ENCODE measurements around the gene TIMMDC1.
"Not testable (repeated sequence)": the region's sequence is repeated elsewhere in the genome, so short reads cannot be mapped to it uniquely, and the experiment has no call there.

Gene TIMMDC1

DNA sequence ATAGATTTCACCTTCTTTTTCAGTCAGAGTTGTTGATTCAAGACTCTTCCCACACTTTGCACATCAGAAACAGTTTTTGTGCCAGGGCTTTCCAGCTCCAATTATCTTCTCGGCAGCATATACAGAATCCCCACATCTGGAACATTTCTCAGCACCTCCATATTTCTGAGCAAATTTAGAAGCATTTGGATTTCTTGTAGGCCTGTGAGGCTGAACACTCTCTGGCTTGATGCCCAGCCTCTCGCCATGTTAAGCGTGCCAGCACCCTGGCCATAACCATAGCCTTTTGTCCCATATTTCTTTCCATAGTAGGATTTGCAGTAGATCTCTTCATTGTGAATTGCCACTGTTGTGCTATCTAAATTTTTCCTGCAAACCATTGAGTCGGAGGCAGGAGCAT is 32.8 kb downstream of the TIMMDC1 start:
- no peaks in the 10 kb centered on the region for H3K4me1 Mint-ChIP-seq (ENCODE audit: low read depth)
- peaks cover 10% of the 10 kb centered on the region for H3K36me3 Mint-ChIP-seq
- no peaks in the 10 kb centered on the region for H3K27me3 Mint-ChIP-seq
- H3K4me3 Mint-ChIP-seq, result no peak overlapping the region
- no peak overlapping the region for H3K27ac Mint-ChIP-seq
- H3K9me3 Mint-ChIP-seq (ENCODE audit: low read depth), result no peaks in the 10 kb centered on the region

DNA sequence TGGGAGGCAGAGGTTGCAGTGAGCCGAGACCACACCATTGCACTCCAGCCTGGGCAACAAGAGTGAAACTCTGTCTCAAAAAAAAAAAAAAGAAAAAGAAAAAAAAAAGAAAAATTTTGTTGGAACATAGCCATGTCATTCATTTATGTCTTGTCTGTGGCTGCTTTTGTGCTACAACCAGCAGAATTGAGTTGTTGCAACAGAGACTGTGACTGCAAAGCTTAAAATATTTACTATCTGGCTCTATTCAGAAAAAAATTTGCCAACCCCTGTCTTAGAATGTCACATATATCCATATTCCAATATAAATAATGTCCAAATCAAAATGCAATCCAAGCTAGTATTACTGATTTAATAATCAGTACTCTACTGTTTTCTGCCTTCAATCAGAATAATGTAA is 35.9 kb downstream of the TIMMDC1 start:
- no peak overlapping the region for H3K27ac Mint-ChIP-seq

DNA sequence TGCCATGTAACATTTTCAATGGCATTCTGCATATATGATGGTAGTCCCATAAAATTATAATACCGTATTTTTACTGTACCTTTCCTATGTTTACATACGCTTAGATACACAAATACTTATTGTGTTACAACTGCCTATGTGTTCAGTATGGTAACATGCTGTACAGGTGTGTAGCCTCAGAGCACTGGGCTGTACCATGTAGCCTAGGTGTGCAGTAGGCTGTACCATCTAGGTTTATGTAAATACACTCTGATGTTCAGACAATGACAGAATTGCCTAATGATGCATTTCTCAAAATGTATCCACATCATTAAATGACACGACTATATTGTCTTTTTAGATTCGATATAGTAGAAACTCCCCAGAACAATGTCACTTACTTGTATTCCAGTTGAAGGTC is 38.4 kb downstream of the TIMMDC1 start:
- H3K9me3 Mint-ChIP-seq (ENCODE audit: low read depth), result no peaks in the 10 kb centered on the region
- no peak overlapping the region for H3K27ac Mint-ChIP-seq
- no peaks in the 10 kb centered on the region for H3K4me1 Mint-ChIP-seq (ENCODE audit: low read depth)
- H3K4me3 Mint-ChIP-seq, result no peak overlapping the region
- peaks cover 7% of the 10 kb centered on the region for H3K36me3 Mint-ChIP-seq
- no peaks in the 10 kb centered on the region for H3K27me3 Mint-ChIP-seq

More for the DNA sequence above, 35.9 kb downstream of the TIMMDC1 start:
- Mint-ChIP-seq H3K4me3 (no peak overlapping the region), H3K27me3 (no peaks in the 10 kb centered on the region), H3K4me1 (ENCODE audit: low read depth) (no peaks in the 10 kb centered on the region), H3K9me3 (ENCODE audit: low read depth) (no peaks in the 10 kb centered on the region), H3K36me3 (peaks cover 7% of the 10 kb centered on the region)

DNA sequence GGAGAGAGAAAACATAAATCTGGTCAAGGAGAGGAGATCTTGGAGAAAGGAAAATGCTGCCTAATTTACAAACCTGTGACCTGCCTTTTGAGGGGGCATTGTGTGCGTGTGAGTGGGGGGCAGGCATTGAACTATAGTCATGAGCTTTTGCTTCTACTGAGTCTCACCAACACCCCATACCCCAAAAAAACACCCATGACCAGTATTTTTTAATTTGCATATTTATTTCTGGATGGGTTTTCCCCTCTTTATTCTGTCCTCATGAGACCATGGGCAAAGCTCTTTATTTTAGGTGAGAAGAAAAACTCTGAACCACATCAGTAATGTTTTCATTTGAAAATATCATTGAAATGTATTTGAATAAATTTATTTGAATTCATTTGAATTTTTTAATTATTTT is 40.4 kb downstream of the TIMMDC1 start:
- no peaks in the 10 kb centered on the region for H3K9me3 Mint-ChIP-seq (ENCODE audit: low read depth)
- H3K4me1 Mint-ChIP-seq (ENCODE audit: low read depth), result no peaks in the 10 kb centered on the region
- H3K4me3 Mint-ChIP-seq, result no peak overlapping the region
- no peaks in the 10 kb centered on the region for H3K27me3 Mint-ChIP-seq
- H3K36me3 Mint-ChIP-seq, result no peaks in the 10 kb centered on the region
- no peak overlapping the region for H3K27ac Mint-ChIP-seq

DNA sequence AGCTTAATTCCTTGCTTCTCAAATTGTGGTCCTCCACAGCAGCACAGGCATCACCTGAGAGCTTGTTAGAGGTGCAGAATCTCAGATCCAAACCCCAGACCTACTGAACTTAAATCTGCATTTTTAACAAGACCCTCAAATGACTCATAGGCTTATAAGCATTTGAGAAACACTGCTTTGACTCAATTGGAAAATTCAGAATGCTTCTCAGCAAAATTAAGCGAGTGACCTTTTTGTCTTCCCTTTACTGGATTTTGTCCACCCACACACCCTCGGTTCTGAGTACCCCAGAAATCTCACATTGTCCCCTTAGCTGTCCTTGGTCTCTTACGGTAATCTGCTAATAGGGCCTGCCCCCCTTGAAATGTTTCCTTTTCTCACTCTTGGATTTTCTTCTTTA is 43.2 kb downstream of the TIMMDC1 start:
- no peak overlapping the region for H3K27ac Mint-ChIP-seq
- H3K36me3 Mint-ChIP-seq, result no peaks in the 10 kb centered on the region
- no peaks in the 10 kb centered on the region for H3K4me1 Mint-ChIP-seq (ENCODE audit: low read depth)
- no peaks in the 10 kb centered on the region for H3K9me3 Mint-ChIP-seq (ENCODE audit: low read depth)
- H3K4me3 Mint-ChIP-seq, result no peak overlapping the region
- H3K27me3 Mint-ChIP-seq, result no peaks in the 10 kb centered on the region

DNA sequence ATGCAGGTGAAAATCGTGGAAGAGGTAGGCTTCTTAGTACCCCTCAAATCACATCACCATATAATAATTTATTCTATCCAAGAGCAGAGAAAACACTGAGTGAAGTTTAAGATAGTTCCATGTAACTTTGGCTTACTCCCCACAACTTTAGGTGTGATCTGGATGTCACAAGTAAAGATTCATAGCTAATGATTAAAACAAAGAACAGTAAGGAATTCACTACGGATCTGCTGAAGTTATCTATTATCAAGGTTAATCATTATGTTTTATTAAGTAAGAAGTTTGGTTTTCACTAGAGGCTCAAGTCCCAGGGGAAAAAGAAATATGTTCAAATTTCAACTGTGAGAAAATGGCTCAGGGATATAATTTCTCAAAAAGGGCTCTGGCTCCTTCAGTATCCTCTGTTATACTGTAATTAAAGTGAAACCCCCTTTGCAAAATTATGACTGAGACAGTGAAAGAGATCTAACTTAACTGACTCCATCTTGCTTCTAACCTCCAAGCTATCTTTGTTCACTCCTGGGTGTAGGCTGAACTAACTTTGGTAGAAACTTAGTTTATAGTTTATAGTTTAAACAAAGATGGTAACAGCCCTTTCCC is 43.9 kb downstream of the TIMMDC1 start:
- Mint-ChIP-seq H3K4me1 (ENCODE audit: low read depth) (no peaks in the 10 kb centered on the region), H3K36me3 (no peaks in the 10 kb centered on the region), H3K4me3 (no peak overlapping the region), H3K27me3 (no peaks in the 10 kb centered on the region), H3K27ac (no peak overlapping the region), H3K9me3 (ENCODE audit: low read depth) (no peaks in the 10 kb centered on the region)

DNA sequence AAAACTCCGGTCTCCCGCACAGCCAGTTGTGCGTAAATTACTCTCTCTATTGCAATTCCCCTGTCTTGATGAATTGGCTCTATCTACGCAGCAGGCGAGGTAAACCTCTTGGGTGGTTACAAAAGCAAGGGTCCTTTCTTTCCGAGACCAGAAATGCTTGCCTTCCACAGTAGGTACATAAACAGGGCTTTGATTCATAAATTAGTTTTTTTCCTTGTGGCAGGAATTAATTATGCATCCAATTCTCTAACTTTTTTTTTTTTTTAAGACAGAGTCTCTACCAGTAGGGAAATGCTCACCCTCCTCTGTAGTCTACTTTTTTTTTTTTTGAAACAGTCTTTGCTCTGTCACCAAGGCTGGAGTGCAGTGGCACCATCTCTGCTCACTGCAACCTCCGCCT is 44.8 kb downstream of the TIMMDC1 start:
- Mint-ChIP-seq H3K4me3 (no peak overlapping the region), H3K36me3 (no peaks in the 10 kb centered on the region), H3K9me3 (ENCODE audit: low read depth) (no peaks in the 10 kb centered on the region), H3K4me1 (ENCODE audit: low read depth) (no peaks in the 10 kb centered on the region), H3K27ac (no peak overlapping the region), H3K27me3 (no peaks in the 10 kb centered on the region)

DNA sequence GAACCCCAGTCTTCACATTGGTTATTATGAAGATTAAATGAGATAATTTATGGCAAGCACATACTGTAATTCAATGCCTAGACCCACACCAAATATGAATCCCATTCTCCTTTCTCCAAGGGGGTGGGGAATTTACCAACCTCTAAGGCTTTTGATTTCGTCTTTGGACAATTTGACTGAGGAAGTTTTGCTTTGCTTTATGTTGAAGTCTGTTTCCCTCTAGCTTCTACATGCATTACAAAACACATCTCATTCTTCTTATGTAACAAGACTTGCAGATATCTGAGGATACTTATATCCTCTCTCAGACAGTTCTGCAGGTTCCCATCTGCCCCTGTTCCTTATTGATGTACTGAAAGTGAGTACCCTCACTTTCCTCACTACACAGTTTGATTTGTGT is 48.9 kb downstream of the TIMMDC1 start:
- no peak overlapping the region for H3K4me3 Mint-ChIP-seq
- H3K9me3 Mint-ChIP-seq (ENCODE audit: low read depth), result no peaks in the 10 kb centered on the region
- H3K27me3 Mint-ChIP-seq, result no peaks in the 10 kb centered on the region
- no peaks in the 10 kb centered on the region for H3K4me1 Mint-ChIP-seq (ENCODE audit: low read depth)
- H3K27ac Mint-ChIP-seq, result no peak overlapping the region
- H3K36me3 Mint-ChIP-seq, result peaks cover 2% of the 10 kb centered on the region

DNA sequence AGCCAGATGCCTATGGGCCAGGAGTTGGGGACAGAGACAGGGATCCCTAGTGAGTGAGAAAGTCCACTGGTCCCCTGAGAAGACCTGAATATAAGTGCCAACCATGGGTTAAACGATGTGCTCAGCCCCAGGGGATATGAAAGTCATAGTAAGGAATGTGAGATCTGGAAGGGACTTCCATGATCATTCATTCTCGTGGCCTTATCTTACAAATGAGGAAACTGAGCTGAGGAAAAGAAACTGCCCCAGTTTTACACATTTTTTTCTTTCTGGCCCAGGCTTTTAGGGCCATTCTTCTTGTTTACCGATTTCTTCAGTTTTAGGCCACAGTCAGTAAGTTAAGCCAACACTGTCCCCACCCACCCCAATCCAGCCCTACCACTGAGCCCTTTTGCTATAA is 50.0 kb downstream of the TIMMDC1 start:
- peaks cover 2% of the 10 kb centered on the region for H3K36me3 Mint-ChIP-seq
- no peaks in the 10 kb centered on the region for H3K9me3 Mint-ChIP-seq (ENCODE audit: low read depth)
- no peaks in the 10 kb centered on the region for H3K27me3 Mint-ChIP-seq
- no peaks in the 10 kb centered on the region for H3K4me1 Mint-ChIP-seq (ENCODE audit: low read depth)
- H3K27ac Mint-ChIP-seq, result no peak overlapping the region
- H3K4me3 Mint-ChIP-seq, result no peak overlapping the region

DNA sequence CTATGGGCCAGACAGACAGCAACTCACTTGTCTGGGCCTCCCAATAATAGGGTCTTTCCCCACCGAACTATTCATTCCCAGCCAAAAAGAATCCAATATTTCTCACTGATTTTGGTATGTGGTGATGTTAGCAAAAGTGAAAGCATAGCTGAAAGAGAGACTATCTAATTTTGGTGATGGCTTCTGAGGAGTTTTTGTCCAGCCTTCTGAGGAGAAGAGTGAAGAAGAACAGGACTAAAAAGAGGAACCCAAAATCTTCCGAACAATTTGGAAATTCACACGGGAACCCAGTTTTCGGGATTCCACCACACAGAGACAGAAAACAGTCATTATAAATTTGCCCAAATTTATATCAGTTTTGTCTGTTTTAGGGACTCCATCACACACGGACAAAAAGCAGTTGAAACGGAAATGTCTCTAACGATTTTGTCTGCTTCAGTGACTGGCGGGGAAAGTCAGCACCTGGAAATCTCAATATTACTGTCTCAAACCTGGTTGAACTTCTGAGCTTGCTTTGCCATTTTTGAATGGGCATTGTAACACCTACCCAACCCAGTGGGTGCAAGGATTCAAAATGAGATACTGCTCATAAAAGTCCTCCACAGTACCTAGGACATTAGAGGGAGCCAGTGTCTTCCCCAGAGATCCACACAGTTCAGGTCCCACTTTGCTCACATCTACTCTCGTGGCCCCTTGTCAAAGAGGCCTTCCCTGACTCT is 52.0 kb downstream of the TIMMDC1 start:
- no peak overlapping the region for H3K27ac Mint-ChIP-seq
- peaks cover 2% of the 10 kb centered on the region for H3K36me3 Mint-ChIP-seq
- H3K9me3 Mint-ChIP-seq (ENCODE audit: low read depth), result no peaks in the 10 kb centered on the region
- H3K4me1 Mint-ChIP-seq (ENCODE audit: low read depth), result no peaks in the 10 kb centered on the region
- H3K27me3 Mint-ChIP-seq, result no peaks in the 10 kb centered on the region
- H3K4me3 Mint-ChIP-seq, result no peak overlapping the region

DNA sequence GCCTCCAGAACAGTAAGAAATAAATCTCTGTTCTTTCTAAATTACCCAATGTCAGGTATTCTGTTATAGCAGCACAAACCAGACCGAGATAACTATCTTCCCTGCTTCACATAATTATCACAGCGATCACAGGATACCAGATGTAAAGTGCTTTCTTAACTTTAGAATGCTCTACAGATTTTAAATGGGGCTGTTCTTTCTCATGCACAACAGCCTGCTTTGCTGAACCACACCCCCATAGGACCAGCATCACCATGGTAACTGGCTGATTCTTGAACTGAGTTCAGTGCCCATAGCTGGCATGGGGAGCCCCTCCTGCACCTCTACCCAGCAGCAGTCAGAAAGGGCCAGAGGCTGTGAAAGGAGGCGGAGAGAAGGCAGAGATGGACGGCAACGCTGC is 53.3 kb downstream of the TIMMDC1 start:
- Mint-ChIP-seq H3K4me3 (no peak overlapping the region), H3K27me3 (no peaks in the 10 kb centered on the region), H3K9me3 (ENCODE audit: low read depth) (no peaks in the 10 kb centered on the region), H3K4me1 (ENCODE audit: low read depth) (no peaks in the 10 kb centered on the region), H3K36me3 (peaks cover 2% of the 10 kb centered on the region), H3K27ac (no peak overlapping the region)

DNA sequence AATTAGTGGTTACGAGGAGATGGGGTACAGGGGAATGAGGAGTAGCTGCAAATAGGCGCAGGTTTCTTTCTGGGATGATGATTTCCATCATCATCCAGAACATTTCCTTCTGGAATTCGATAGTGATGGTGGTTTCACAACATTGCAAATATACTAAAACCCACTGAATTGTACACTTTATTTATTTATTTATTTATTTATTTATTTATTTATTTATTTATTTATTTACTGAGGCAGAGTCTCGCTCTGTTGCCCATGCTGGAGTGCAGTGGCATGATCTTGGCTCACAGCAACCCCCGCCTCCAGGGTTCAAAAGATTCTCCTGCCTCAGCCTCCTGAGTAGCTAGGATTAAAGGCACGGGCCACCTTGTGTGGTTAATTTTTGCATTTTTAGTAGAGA is 54.6 kb downstream of the TIMMDC1 start:
- not testable (repeated sequence) for H3K4me1 Mint-ChIP-seq (ENCODE audit: low read depth); H3K27ac Mint-ChIP-seq; H3K4me3 Mint-ChIP-seq; H3K36me3 Mint-ChIP-seq; H3K27me3 Mint-ChIP-seq; H3K9me3 Mint-ChIP-seq (ENCODE audit: low read depth)

DNA sequence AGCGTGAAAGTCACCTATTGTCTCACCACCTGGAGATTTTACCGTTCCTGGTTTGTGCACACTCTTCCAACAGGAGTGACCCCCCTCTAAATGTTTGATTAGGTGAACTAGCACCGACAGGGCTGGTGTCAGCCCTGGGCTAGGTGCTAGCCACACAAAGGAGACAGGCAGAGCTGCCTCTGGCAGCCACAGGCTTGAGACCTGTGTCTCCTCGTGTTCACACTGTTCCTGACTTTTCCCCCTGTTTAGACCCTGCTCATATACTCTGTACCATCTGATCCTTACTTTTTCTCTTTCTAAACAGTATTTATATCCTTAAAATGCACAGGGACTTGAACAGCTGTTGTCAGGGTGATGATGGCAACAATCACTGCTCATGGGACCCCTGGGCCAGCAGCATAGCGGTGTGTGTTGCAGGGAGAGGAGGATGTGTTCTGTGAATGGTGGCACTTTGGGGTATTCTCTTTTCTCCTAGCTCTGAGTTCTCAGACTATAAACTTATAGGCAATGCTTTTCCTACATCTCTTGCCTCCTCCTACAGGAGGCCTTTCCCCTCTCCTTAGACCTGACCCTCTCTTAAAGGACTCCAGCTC is 55.6 kb downstream of the TIMMDC1 start:
- H3K27me3 Mint-ChIP-seq, result no peaks in the 10 kb centered on the region
- H3K4me3 Mint-ChIP-seq, result no peak overlapping the region
- H3K4me1 Mint-ChIP-seq (ENCODE audit: low read depth), result peaks cover 7% of the 10 kb centered on the region
- H3K36me3 Mint-ChIP-seq, result peaks cover 2% of the 10 kb centered on the region
- H3K9me3 Mint-ChIP-seq (ENCODE audit: low read depth), result no peaks in the 10 kb centered on the region
- H3K27ac Mint-ChIP-seq, result no peak overlapping the region

DNA sequence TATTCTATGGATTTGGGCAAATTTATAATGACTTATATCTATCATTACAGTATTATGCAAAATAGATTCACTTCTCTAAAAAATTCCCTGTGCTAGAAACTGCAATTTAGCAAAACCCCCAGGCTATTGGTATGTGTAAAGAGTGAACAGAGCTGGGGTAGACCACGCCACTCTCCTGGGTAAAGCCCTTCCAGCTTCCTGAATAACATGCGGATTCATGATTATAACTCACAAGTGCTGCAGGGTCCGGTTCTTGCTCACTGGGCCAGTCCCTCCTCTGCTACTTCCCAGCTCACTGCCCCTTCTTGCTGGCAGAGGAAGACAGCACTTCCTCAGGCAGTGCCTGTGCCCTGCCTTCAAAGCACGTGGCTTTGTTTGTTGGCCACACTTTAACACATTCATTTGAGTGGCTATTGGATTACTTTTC is 57.0 kb downstream of the TIMMDC1 start:
- peaks cover 11% of the 10 kb centered on the region for H3K4me1 Mint-ChIP-seq (ENCODE audit: low read depth)
- peaks cover 2% of the 10 kb centered on the region for H3K36me3 Mint-ChIP-seq
- H3K9me3 Mint-ChIP-seq (ENCODE audit: low read depth), result no peaks in the 10 kb centered on the region
- H3K27ac Mint-ChIP-seq, result no peak overlapping the region
- no peak overlapping the region for H3K4me3 Mint-ChIP-seq
- no peaks in the 10 kb centered on the region for H3K27me3 Mint-ChIP-seq

DNA sequence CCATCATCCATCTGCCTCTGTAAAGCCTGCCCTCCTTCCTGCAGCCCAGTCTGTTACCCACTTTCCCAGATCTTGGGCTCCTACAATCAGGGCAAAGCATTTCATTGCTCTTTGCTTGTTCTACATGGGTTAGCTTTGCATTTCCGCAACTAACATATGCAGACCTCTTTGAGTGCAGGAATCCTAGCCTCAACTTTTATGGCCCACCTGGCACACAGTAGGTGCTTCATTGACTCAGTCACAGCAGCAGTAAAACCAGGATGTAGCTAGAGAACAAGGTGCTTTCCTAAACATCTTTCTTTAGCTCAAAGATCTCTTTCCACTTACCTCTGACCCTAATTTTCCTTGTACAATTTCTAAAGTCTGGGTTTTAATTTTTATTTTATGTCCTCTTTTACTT is 57.6 kb downstream of the TIMMDC1 start:
- H3K4me1 Mint-ChIP-seq (ENCODE audit: low read depth), result peaks cover 11% of the 10 kb centered on the region
- H3K27ac Mint-ChIP-seq, result no peak overlapping the region
- no peak overlapping the region for H3K4me3 Mint-ChIP-seq

More for the DNA sequence above, 57.6 kb downstream of the TIMMDC1 start:
- H3K36me3 Mint-ChIP-seq, result peaks cover 2% of the 10 kb centered on the region
- H3K27me3 Mint-ChIP-seq, result no peaks in the 10 kb centered on the region
- no peaks in the 10 kb centered on the region for H3K9me3 Mint-ChIP-seq (ENCODE audit: low read depth)

Measured in activated naive CD8-positive, alpha-beta T cell (primary cell).